Stimulated activated naive CD8-positive, alpha-beta T cell treated with anti-CD3 and anti-CD28 coated beads, Interleukin-15, Interleukin-2, amounts not matched to agents 100 U/mL and 50 U/mL, for 24 hours (primary cell): ENCODE data around the gene ZNF333.
A peak's percentile ranks its signal among the peaks of the same experiment; 100 is the strongest.
"Not testable (repeated sequence)": the region's sequence is repeated elsewhere in the genome, so short reads cannot be mapped to it uniquely, and the experiment has no call there.

Experiments
- ATAC-seq: fragments of 150-1000 bp; cut with Tn5 transposase; one replicate; pipeline ENCODE4 v1.10.0; 2021
- DNase-seq: peaks from one replicate; pipeline ENCODE4 v3.0.0; 2021

The ZNF333 gene

DNA sequence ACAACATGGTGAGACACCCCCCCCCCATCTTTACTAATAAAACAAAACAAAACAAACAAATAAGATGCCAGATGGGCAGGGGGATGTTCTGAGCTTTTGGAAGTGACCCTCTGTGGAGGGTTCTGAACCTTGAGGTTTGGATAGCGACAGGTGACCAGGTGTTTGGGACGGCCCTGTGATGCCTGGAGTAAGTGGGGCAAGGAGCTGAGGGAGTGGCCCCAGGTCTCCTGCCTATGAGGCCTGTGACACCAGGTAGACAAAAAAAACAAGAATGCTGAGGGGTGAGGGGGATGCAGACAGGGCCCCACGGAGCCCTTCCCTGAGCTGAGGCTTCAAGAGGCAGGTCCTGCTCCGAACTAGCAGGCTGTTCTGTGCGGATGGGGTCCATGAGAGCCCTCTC is 79.4 kb downstream of the ZNF333 start:
- no peak for ATAC-seq
- no peak for DNase-seq

- DNase-seq, result no peak
- ATAC-seq, result no peak
Observed at GRCh38 chr19:14770136-14770535, 80.3 kb downstream of the ZNF333 start.

- no peak for DNase-seq
- ATAC-seq, result no peak
Observed at GRCh38 chr19:14770944-14771839, 81.3 kb downstream of the ZNF333 start.

DNA sequence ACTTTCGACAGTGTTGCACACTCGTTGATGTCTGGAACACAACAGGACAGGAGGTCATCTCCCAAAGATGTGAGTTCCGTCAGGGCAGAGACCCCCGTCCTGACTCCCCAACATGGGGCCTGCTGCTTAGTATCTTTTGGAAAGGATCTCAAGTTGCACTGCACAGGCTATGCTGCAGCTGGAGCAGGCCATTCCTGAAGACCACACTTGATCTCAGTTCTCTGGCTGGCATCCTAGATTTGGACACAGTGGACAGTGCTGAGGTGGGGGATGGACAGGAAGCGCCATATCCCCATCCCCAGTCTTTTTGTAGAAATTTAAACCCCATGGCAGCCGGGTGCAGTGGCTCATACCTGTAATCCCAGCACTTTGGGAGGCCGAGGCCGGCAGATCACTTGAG is 82.6 kb downstream of the ZNF333 start:
- ATAC-seq, result no peak
- no peak for DNase-seq

DNA sequence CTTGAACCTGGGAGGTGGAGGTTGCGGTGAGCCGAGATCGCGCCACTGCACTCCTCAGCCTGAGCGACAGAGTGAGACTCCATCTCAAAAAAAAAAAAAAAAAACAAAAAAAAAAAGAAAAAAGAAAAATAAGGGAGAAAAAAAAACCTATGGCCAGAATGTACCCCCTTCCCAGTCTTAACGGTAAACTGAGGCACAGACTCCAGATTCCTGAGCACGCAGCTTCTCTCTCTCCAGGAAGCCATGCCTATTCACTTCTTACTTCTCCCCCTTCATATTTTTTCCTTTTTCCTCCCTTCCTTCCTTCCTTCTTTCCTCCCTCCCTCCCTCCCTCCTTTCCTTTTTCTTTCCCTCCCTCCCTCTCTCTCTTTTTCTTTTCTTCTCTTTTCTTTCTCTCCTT is 83.1 kb downstream of the ZNF333 start:
- no peak for ATAC-seq
- DNase-seq, result no peak

DNA sequence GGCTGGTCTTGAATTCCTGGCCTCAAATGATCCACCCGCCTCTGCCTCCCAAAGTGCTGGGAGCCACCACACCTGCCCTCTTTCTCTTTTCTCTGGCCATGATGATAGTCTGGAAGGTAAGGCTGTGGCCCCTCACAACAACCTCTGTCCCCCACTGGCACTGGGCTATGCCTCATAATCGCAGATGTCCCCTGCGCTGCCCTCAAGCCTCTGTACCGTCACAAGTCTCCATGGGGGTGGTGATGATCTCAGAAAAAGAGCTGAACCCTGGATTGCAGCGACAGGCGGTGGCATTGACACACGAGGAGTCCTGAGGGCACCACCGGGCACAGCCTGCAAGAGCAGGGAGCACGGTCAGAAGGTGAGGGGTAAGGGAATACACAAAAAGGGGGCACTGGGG is 83.9 kb downstream of the ZNF333 start:
- not testable (repeated sequence) for ATAC-seq

GRCh38 chr19:14774373-14774772 is 84.5 kb downstream of the ZNF333 start:
- no peak for ATAC-seq
- DNase-seq, result no peak

More for the DNA sequence above, 83.9 kb downstream of the ZNF333 start:
- not testable (repeated sequence) for DNase-seq

DNA sequence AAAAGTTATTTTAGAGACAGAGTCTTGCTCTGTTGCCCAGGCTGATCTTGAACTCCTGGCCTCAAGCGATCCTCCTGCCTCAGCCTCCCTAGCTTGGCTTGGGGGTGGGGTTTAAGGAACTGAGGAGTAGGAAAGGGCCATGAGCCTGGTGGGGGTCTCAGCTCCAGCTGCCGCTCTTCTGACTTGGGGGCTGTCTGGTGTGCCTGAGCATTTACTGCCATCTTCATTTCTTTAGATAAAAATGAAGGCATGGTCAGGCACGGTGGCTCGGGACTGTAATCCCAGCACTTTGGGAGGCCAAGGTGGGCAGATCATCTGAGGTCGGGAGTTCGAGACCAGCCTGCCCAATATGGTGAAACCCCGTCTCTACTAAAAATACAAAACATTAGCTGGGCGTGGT is 85.5 kb downstream of the ZNF333 start:
- DNase-seq, ATAC-seq: not testable (repeated sequence)

DNA sequence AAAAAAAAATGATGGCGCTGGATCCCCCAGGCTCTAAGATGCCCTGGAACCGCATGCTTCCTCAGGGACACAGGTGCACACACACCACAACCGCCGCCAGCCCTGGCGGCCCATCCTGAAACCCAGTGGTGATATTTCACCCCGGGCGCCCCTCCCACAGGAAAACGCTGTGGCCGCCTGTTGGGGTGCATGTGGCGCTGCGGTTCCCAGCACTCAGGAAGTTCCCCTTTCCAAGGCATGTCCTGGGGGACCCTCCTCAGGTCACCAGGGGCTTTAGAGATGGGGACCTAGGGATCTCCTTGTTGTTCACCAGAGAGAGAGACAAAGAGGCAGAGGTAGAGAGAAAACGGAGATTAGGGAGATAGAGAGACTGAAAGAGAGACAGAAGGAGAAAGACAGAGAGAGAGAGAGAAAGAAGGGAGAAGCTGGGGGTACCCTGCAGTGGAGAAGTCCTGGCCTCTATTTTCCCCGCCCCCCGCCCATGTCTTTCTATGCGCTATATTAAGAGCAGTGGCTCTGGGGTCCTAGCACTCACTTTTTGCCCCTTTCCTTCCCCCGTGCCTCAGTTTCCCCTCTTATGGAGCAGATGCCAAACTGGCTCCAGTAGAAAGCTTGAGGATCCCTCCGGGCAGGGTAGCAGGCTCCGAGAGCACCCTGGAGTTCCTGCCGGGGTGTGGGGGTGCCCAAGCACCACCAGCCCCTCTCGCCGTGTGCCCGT is 86.2 kb downstream of the ZNF333 start:
- DNase-seq, result peak; percentile 28
- ATAC-seq, result no peak

DNA sequence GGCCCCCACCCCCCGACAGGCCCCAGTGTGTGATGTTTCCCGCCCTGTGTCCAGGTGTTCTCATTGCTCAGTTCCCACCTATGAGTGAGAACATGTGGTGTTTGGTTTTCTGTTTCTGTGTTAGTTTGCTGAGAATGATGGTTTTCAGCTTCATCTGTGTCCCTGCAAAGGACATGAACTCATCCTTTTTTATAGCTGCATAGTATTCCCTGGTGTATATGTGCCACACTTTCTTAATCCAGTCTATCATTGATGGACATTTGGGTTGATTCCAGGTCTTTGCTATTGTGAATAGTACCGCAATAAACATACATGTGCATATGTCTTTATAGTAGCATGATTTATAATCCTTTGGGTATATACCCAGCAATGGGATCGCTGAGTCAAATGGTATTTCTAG is 87.8 kb downstream of the ZNF333 start:
- ATAC-seq, DNase-seq: not testable (repeated sequence)

DNA sequence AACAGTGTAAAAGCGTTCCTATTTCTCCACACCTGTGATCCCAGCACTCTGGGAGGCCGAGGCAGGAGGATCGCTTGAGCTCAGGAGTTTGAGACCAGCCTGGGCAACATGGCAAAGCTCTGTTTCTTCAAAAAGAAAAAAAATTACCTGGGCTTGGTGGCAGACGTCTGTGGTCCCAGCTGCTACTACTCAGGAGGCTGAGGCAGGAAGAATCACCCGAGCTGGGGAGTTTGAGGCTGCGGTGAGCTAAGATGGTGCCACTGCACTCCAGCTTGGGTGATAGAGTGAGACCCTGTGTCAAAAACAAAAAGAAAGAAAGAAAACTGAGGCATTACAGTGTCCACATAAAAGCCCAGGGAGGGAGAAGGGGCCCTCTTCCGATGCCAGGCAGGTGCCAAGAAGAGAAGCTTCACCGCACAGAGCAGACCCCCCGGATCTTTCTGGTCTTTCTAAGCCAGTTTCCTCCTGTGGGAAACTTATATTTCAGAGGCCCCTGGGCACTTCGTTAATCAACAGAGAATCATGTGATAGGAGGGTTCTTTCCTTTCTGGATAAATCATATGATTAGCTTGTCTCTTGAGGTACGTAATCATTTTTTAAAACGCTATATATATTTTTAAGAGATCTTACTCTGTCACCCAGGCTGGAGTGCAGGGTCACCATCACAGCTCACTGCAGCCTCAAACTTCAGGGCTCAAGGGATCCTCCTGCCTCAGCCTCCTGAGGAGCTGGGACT is 88.4 kb downstream of the ZNF333 start, which contains the start of gene ADGRE2:
Gene ADGRE2, minus strand, starts transcription at position 451 of the 736 bp plus-strand sequence. CDS start 1,804 bp downstream, outside the sequence.
- DNase-seq, ATAC-seq: not testable (repeated sequence)

DNA sequence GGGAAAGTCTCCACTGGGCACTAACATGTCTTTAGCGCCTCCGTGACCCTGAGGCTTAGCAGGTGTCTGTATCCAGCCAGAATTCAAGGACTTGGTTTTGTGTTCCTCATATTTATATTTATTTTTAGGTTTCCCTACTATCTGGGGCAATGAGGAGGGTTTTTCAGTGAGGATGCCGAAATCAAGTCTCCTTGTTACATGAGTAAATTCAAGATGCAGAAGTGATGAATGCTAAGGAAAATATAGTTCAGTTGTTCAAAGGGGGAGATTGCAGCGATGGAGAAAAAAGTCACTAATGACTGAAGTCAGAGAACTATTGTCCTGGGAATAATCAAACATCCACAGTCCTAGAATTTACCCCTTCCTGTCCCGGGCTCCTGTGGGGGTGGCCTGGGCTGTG is 89.3 kb downstream of the ZNF333 start:
- ATAC-seq (no peak), DNase-seq (no peak)

- ATAC-seq, DNase-seq: not testable (repeated sequence)
Observed at GRCh38 chr19:14780622-14781225, 90.9 kb downstream of the ZNF333 start.

- ATAC-seq, DNase-seq: not testable (repeated sequence)
Observed at GRCh38 chr19:14781713-14782536, 92.1 kb downstream of the ZNF333 start.

GRCh38 chr19:14782626-14783409 is 93.0 kb downstream of the ZNF333 start:
- DNase-seq, result no peak
- no peak for ATAC-seq
